Gastrocnemius medialis (tissue), 4 donors: ENCODE data around the gene TRNP1. TPM values are rescaled to one million over a fixed set of nuclear protein-coding genes. Genes with fewer than 3 reads are reported as not detected.

ENCODE experiments used
- ATAC-seq, 2 donors: fragments of 150-250 bp; one replicate each; pipeline ENCODE4 v1.9.1; 2016
- DNase-seq, 2 donors: peaks; one replicate each; pipeline ENCODE4 v3.0.0-alpha.2; 2019
- H3K27ac ChIP-seq, 4 donors: fragments of 200-600 bp; sonication (generic); 1 replicate in 1 of 4; 2 replicates in 3 of 4; pipeline ENCODE4 v1.5.1; 2016 to 2018; ENCODE audit warnings: mild to moderate bottlenecking in 2 of 4, moderate library complexity in 1 of 4
- H3K27me3 ChIP-seq, 3 donors: fragments of 200-600 bp; sonication (generic) in 2 of 3; 1 replicate in 1 of 3; 2 replicates in 2 of 3; pipeline versions ENCODE4 v1.5.1 to v1.6.0; 2016 to 2019; ENCODE audit warnings: mild to moderate bottlenecking in 1 of 3, moderate library complexity in 1 of 3
- H3K36me3 ChIP-seq, 2 donors: fragments of 200-600 bp; sonication (generic) in 1 of 2; one replicate each; pipeline ENCODE4 v1.5.1; 2017 to 2018
- H3K4me1 ChIP-seq, 2 donors: fragments of 200-600 bp; sonication (generic) in 1 of 2; one replicate each; pipeline ENCODE4 v1.5.1; 2016 to 2017; ENCODE audit warnings: mild to moderate bottlenecking in 2 of 2
- H3K4me3 ChIP-seq, 4 donors: fragments of 200-600 bp; sonication (generic) in 3 of 4; 1 replicate in 1 of 4; 2 replicates in 3 of 4; pipeline ENCODE4 v1.5.1; 2016 to 2019; ENCODE audit warnings: mild to moderate bottlenecking in 2 of 4
- H3K9me3 ChIP-seq, 3 donors: fragments of 200-600 bp; sonication (generic) in 2 of 3; 1 replicate in 1 of 3; 2 replicates in 2 of 3; pipeline ENCODE4 v1.5.1; 2016 to 2019
- POLR2A ChIP-seq, 2 donors: fragments of 450-650 bp; IDR thresholded peaks; one replicate each; pipeline ENCODE4 v1.6.1; 2017; ENCODE audit warnings: antibody characterized with exemption in 2 of 2, mild to moderate bottlenecking in 2 of 2, moderate library complexity in 2 of 2
- in situ Hi-C, 4 donors: fragments of 200-750 bp; cut with MboI; loops; one replicate each; pipeline versions ENCODE4 v1.15.0 to v1.8.0; 2017; ENCODE audit warnings: low sequenced_read_pairs in 4 of 4
- intact Hi-C: fragments of 100-400 bp; cut with DNase I; formaldehyde crosslinking; loops from one replicate; pipeline ENCODE4 v1.15.1; 2023; ENCODE audit warnings: low total_unique reads
- total RNA-seq, 4 donors: library from RNA; depleted of rRNA; stranded (reverse); fragments of >200 nt; gene quantifications; one replicate each; pipeline versions ENCODE4 v1.1.0 to v1.2.3, GENCODE V29; 2016
- TF ChIP-seq, protein P1 (sequence below), 5 experiments: fragments of 450-650 bp in 3 of 5; fragments of 200-600 bp in 2 of 5; sonication (generic) in 2 of 5; IDR thresholded peaks in 4 of 5; conservative IDR thresholded peaks in 1 of 5; 1 replicate in 4 of 5; 2 replicates in 1 of 5; pipeline ENCODE4 v1.5.1; 2016 to 2019; ENCODE audit warnings: antibody characterized with exemption in 5 of 5, mild to moderate bottlenecking in 3 of 5, moderate library complexity in 3 of 5

Gene TRNP1
- total RNA-seq, 4 donors from 2014 or later: 1.2 to 5.1 (median 2.0) TPM

GRCh38 chr1:26951821-26952497, 41.5 kb upstream of the TRNP1 start:
- ATAC-seq (no peak), DNase-seq (no peak)
- no peak overlapping the region for H3K27ac ChIP-seq
- TF ChIP-seq POLR2A (IDR thresholded peaks at IDR 0.05): no peak
- TF ChIP-seq, protein P1, sequence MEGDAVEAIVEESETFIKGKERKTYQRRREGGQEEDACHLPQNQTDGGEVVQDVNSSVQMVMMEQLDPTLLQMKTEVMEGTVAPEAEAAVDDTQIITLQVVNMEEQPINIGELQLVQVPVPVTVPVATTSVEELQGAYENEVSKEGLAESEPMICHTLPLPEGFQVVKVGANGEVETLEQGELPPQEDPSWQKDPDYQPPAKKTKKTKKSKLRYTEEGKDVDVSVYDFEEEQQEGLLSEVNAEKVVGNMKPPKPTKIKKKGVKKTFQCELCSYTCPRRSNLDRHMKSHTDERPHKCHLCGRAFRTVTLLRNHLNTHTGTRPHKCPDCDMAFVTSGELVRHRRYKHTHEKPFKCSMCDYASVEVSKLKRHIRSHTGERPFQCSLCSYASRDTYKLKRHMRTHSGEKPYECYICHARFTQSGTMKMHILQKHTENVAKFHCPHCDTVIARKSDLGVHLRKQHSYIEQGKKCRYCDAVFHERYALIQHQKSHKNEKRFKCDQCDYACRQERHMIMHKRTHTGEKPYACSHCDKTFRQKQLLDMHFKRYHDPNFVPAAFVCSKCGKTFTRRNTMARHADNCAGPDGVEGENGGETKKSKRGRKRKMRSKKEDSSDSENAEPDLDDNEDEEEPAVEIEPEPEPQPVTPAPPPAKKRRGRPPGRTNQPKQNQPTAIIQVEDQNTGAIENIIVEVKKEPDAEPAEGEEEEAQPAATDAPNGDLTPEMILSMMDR (IDR thresholded peaks at IDR 0.05 in 4 of 5, conservative IDR thresholded peaks at IDR 0.05 in 1 of 5): no peak
- H3K27me3 ChIP-seq: peaks cover 0 to 12% (median 0%) of the 10 kb centered on the region in 3 donors
- no peaks in the 10 kb centered on the region for H3K9me3 ChIP-seq
- no peak overlapping the region for H3K4me3 ChIP-seq
- in situ Hi-C loops (no loop called here), intact Hi-C loops (no loop called here)
- peaks cover 3% of the 10 kb centered on the region in 2 donors for H3K4me1 ChIP-seq
- H3K36me3 ChIP-seq: peaks cover 0 to under 1% of the 10 kb centered on the region in 2 donors

GRCh38 chr1:26953374-26953773, 40.1 kb upstream of the TRNP1 start:
- H3K27me3 ChIP-seq: peaks cover 7 to 26% (median 11%) of the 10 kb centered on the region in 3 donors
- in situ Hi-C loops: no loop called here
- peaks cover 3% of the 10 kb centered on the region in 2 donors for H3K4me1 ChIP-seq
- H3K9me3 ChIP-seq: no peaks in the 10 kb centered on the region
- intact Hi-C loops: no loop called here
- no peak for TF ChIP-seq POLR2A (IDR thresholded peaks at IDR 0.05)
- TF ChIP-seq, protein P1 (IDR thresholded peaks at IDR 0.05 in 4 of 5, conservative IDR thresholded peaks at IDR 0.05 in 1 of 5): no peak
- no peak for ATAC-seq
- no peak for DNase-seq
- no peaks in the 10 kb centered on the region for H3K36me3 ChIP-seq
- H3K4me3 ChIP-seq: no peak overlapping the region
- H3K27ac ChIP-seq: no peak overlapping the region

DNA sequence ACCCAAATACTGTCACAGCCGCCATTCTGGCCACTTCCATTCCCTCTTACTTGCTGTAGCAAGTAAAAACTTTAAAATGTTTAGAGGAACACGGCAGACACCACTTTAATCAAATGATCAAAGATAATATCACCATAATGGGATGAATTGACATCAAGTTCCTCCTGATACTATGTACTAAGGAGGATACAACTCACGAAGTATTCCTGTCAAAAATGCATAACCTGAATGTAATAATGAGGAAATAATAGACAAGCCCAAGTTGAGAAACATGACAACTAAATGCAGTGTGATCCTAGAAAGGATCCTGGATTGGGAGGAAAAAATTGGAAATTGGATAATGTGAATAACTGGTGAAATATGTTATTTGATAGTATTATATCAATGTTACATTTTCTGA, 37.2 kb upstream of the TRNP1 start:
- ATAC-seq (no peak), DNase-seq (no peak)
- H3K27me3 ChIP-seq: peaks cover 36 to 55% (median 41%) of the 10 kb centered on the region in 3 donors
- no peak overlapping the region for H3K4me3 ChIP-seq
- no peak for TF ChIP-seq POLR2A (IDR thresholded peaks at IDR 0.05)
- in situ Hi-C loops (no loop called here), intact Hi-C loops (no loop called here)
- no peaks in the 10 kb centered on the region for H3K9me3 ChIP-seq
- peaks cover 0 to 11% of the 10 kb centered on the region in 2 donors for H3K4me1 ChIP-seq
- no peaks in the 10 kb centered on the region for H3K36me3 ChIP-seq
- no peak overlapping the region for H3K27ac ChIP-seq

- H3K36me3 ChIP-seq: no peaks in the 10 kb centered on the region
- H3K4me1 ChIP-seq: peaks cover 0 to 11% of the 10 kb centered on the region in 2 donors
- peaks cover 42 to 56% (median 43%) of the 10 kb centered on the region in 3 donors for H3K27me3 ChIP-seq
- DNase-seq (no peak), ATAC-seq (no peak)
- TF ChIP-seq, protein P1 (IDR thresholded peaks at IDR 0.05 in 4 of 5, conservative IDR thresholded peaks at IDR 0.05 in 1 of 5): no peak
- no peak for TF ChIP-seq POLR2A (IDR thresholded peaks at IDR 0.05)
- in situ Hi-C loops: no loop called here
- intact Hi-C loops: no loop called here
- no peaks in the 10 kb centered on the region for H3K9me3 ChIP-seq
- no peak overlapping the region for H3K27ac ChIP-seq
- no peak overlapping the region for H3K4me3 ChIP-seq
These were observed 36.2 kb upstream of the TRNP1 start for GRCh38 chr1:26957306-26957705.

- Histone ChIP-seq H3K27me3 (peaks cover 43 to 56% (median 44%) of the 10 kb centered on the region in 3 donors), H3K4me3 (no peak overlapping the region), H3K27ac (no peak overlapping the region), H3K9me3 (no peaks in the 10 kb centered on the region), H3K36me3 (no peaks in the 10 kb centered on the region), H3K4me1 (peaks cover 0 to 11% of the 10 kb centered on the region in 2 donors)
- intact Hi-C loops: no loop called here
- ATAC-seq: no peak
- in situ Hi-C loops: no loop called here
- TF ChIP-seq, protein P1 (IDR thresholded peaks at IDR 0.05 in 4 of 5, conservative IDR thresholded peaks at IDR 0.05 in 1 of 5): no peak
- TF ChIP-seq POLR2A (IDR thresholded peaks at IDR 0.05): no peak
- DNase-seq: no peak
These were observed 34.2 kb upstream of the TRNP1 start for GRCh38 chr1:26959270-26959669.
